Measurements from ENCODE around the gene GALNT17.

Gene GALNT17

GRCh38 chr7:71754828-71755227, 622.9 kb downstream of the GALNT17 start:
- Histone ChIP-seq H3K27me3 (replicated peaks; ENCODE audit: control insufficient read depth, insufficient read depth, low read length) (no peaks in the 10 kb centered on the region), H3K36me3 (ENCODE audit: control insufficient read depth, insufficient read depth, low read length) (no peaks in the 10 kb centered on the region), H3K4me3 (replicated peaks; ENCODE audit: low read depth, low read length) (no peak overlapping the region)
- TF ChIP-seq, protein P1, sequence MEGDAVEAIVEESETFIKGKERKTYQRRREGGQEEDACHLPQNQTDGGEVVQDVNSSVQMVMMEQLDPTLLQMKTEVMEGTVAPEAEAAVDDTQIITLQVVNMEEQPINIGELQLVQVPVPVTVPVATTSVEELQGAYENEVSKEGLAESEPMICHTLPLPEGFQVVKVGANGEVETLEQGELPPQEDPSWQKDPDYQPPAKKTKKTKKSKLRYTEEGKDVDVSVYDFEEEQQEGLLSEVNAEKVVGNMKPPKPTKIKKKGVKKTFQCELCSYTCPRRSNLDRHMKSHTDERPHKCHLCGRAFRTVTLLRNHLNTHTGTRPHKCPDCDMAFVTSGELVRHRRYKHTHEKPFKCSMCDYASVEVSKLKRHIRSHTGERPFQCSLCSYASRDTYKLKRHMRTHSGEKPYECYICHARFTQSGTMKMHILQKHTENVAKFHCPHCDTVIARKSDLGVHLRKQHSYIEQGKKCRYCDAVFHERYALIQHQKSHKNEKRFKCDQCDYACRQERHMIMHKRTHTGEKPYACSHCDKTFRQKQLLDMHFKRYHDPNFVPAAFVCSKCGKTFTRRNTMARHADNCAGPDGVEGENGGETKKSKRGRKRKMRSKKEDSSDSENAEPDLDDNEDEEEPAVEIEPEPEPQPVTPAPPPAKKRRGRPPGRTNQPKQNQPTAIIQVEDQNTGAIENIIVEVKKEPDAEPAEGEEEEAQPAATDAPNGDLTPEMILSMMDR (IDR thresholded peaks at IDR 0.05; ENCODE audit: insufficient read depth, low read length, poor library complexity, severe bottlenecking), result no peak
- no peak for DNase-seq (ENCODE audit: extremely low read depth, insufficient read length)

GRCh38 chr7:71761336-71761735, 629.4 kb downstream of the GALNT17 start:
- no peak for DNase-seq (ENCODE audit: extremely low read depth, insufficient read length)
- Histone ChIP-seq H3K4me3 (replicated peaks; ENCODE audit: low read depth, low read length) (no peak overlapping the region), H3K36me3 (ENCODE audit: control insufficient read depth, insufficient read depth, low read length) (no peaks in the 10 kb centered on the region), H3K27me3 (replicated peaks; ENCODE audit: control insufficient read depth, insufficient read depth, low read length) (no peaks in the 10 kb centered on the region)
- TF ChIP-seq, protein P1 (IDR thresholded peaks at IDR 0.05; ENCODE audit: insufficient read depth, low read length, poor library complexity, severe bottlenecking), result no peak
